ENCODE data around the gene C17orf58.
"Not testable (repeated sequence)": the region's sequence is repeated elsewhere in the genome, so short reads cannot be mapped to it uniquely, and the experiment has no call there.

C17orf58 gene

DNA sequence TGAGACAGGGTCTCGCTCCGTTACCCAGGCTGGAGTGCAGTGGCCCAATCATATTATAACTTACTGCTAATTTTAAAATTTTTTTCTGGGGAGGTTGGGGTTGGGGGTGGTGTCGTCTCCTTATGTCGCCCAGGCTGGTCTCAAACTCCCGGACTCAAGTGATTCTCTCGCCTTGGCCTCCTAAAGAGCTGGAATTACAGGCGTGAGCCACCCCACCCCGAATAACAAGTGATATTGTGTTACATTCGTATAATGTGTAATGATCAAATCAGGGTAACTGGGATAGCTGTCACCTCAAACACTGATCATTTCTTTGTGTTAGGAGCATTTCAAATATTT lies 23.0 kb upstream of the C17orf58 start:
- CTCF ChIA-PET: interaction anchor here (1.2 to 1.6 kb wide), 2 partner anchors 8 to 9 kb away, joined by 4 to 6 read pairs; no protein-coding TSS in a partner anchor
- peak overlapping the region; percentile 79 for H3K4me3 Mint-ChIP-seq
- no peak for DNase-seq
- no peaks in the 10 kb centered on the region for H3K9me3 Mint-ChIP-seq
- H3K27me3 Mint-ChIP-seq: peaks cover 34% of the 10 kb centered on the region
- H3K4me1 Mint-ChIP-seq: peaks cover 19% of the 10 kb centered on the region
- H3K27ac Mint-ChIP-seq: no peak overlapping the region
- no peaks in the 10 kb centered on the region for H3K36me3 Mint-ChIP-seq

DNA sequence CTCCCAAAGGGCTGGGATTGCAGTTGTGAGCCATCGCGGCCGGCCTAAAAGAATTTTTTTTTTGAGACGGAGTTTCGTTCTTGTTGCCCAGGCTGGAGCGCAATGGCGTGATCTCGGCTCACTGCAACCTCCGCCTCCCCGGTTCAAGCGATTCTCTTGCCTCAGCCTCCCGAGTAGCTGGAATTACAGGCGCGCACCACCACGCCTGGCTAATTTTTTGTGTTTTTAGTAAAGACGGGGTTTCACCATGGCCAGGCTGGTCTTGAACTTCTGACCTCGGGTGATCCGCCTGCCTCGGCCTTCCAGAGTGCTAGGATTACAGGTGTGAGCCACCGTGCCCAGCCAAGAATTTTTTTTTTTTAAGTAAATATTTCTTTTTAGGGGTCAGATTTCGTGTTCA lies 22.2 kb upstream of the C17orf58 start:
- Mint-ChIP-seq H3K4me1 (peaks cover 19% of the 10 kb centered on the region), H3K27me3 (peaks cover 40% of the 10 kb centered on the region)
- not testable (repeated sequence) for H3K4me3 Mint-ChIP-seq, H3K9me3 Mint-ChIP-seq, H3K27ac Mint-ChIP-seq, DNase-seq, H3K36me3 Mint-ChIP-seq
- CTCF ChIA-PET: interaction anchor here (0.6 kb wide), 1 partner anchor 445 kb away, joined by 4 read pairs; no protein-coding TSS in a partner anchor

- Mint-ChIP-seq H3K4me3 (no peak overlapping the region), H3K4me1 (peaks cover 18% of the 10 kb centered on the region), H3K9me3 (no peaks in the 10 kb centered on the region), H3K27me3 (peaks cover 50% of the 10 kb centered on the region), H3K36me3 (no peaks in the 10 kb centered on the region), H3K27ac (no peak overlapping the region)
- no peak for DNase-seq
- CTCF ChIA-PET: no interaction called here
Measured at GRCh38 chr17:68016838-68017237, 20.6 kb upstream of the C17orf58 start.

DNA sequence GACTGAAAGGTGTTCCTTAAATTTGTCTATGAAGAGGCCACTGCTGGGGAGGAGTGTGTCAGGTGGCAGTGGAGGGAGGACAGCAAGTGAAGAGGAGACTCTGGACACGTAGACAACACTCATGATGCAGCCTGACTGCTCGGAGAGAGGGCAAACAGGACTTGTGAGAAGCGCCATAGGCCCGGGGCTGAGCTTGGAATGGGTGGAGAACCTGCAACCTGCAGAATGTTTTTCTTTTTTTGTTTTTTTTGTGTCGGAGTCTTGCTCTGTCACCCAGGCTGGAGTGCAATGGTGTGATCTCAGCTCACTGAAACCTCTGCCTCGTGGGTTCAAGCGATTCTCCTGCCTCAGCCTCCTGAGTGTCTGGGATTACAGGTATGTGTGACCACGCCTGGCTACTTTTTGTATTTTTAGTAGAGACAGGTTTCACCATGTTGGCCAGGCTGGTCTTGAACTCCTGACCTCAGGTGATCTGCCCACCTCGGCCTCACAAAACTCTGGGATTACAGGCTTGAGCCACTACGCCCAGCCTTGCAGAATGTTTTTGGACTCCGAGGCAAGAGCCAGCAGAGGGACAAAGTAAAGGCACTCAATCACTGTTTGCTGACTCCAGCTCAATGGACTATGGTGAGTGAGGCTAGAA lies 18.9 kb upstream of the C17orf58 start:
- no peaks in the 10 kb centered on the region for H3K9me3 Mint-ChIP-seq
- H3K27ac Mint-ChIP-seq: no peak overlapping the region
- no peaks in the 10 kb centered on the region for H3K36me3 Mint-ChIP-seq

GRCh38 chr17:68013385-68013784 lies 17.1 kb upstream of the C17orf58 start:
- CTCF ChIA-PET: no interaction called here
- peaks cover 6% of the 10 kb centered on the region for H3K4me1 Mint-ChIP-seq
- no peak for DNase-seq
- no peak overlapping the region for H3K4me3 Mint-ChIP-seq
- H3K27me3 Mint-ChIP-seq: peaks cover 54% of the 10 kb centered on the region
- no peaks in the 10 kb centered on the region for H3K36me3 Mint-ChIP-seq
- no peak overlapping the region for H3K27ac Mint-ChIP-seq
- H3K9me3 Mint-ChIP-seq: no peaks in the 10 kb centered on the region

More for the DNA sequence above, 18.9 kb upstream of the C17orf58 start:
- Mint-ChIP-seq H3K27me3 (peaks cover 50% of the 10 kb centered on the region), H3K4me3 (no peak overlapping the region), H3K4me1 (peaks cover 14% of the 10 kb centered on the region)
- no peak for DNase-seq
- CTCF ChIA-PET: interaction anchor here (0.7 to 1.3 kb wide), 2 partner anchors 8 to 25 kb away, joined by 4 to 5 read pairs; no protein-coding TSS in a partner anchor

DNA sequence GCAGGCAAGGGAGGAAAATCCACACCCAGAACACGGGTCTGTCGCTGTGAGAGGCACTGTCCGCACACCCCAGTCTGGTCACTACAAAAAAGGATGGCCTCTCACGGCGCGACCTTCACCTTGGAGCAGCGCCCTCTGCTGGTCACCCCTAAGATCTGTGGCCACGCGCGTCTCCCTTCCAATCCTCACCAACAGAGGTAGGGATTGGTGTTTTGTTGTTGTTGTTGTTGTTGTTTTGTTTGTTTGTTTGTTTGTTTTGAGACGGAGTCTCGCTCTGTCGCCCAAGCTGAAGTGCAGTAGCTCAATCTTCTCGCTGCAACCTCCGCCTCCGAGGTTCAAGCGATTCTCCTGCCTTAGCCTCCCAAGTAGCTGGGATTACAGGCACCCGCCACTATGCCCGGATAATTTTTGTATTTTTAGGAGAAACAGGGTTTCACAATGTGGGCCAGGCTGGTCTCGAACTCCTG lies 15.0 kb upstream of the C17orf58 start:
- Mint-ChIP-seq H3K27me3 (peaks cover 53% of the 10 kb centered on the region), H3K27ac (peak overlapping the region; percentile 49), H3K4me3 (peak overlapping the region; percentile 38), H3K36me3 (no peaks in the 10 kb centered on the region), H3K4me1 (peaks cover 6% of the 10 kb centered on the region), H3K9me3 (no peaks in the 10 kb centered on the region)
- peak; percentile 73 for DNase-seq
- CTCF ChIA-PET: interaction anchor here (0.7 to 2.3 kb wide), 7 partner anchors 8 to 212 kb away, joined by 3 to 6 read pairs (median 5); partner anchors contain the start of gene C17orf58

DNA sequence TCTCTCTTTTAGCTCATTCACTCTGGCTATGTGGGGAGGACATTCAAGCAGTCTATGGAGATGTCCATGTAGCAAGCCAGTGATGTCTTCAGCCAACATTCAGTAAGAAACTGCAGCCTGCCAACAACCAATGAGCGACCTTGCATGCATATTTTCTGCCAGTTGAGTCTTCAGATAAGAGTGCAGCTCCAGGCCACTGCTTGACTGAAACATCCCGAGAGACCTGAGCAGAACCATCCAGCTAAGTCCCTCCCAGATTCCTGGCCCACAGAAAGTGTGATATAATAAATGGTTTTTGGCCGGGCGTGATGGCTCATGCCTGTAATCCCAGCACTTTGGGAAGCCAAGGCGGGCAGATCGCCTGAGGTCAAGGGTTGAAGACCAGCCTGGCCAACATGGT lies 10.5 kb upstream of the C17orf58 start:
- peaks cover 18% of the 10 kb centered on the region for H3K27me3 Mint-ChIP-seq
- CTCF ChIA-PET: interaction anchor here (1.2 kb wide), 1 partner anchor 9 kb away, joined by 4 read pairs; no protein-coding TSS in a partner anchor
- H3K36me3 Mint-ChIP-seq: no peaks in the 10 kb centered on the region
- peaks cover 6% of the 10 kb centered on the region for H3K4me1 Mint-ChIP-seq
- no peak overlapping the region for H3K4me3 Mint-ChIP-seq
- no peaks in the 10 kb centered on the region for H3K9me3 Mint-ChIP-seq
- DNase-seq: no peak
- no peak overlapping the region for H3K27ac Mint-ChIP-seq

- Mint-ChIP-seq H3K36me3 (no peaks in the 10 kb centered on the region), H3K9me3 (no peaks in the 10 kb centered on the region), H3K27me3 (peaks cover 4% of the 10 kb centered on the region), H3K27ac (no peak overlapping the region), H3K4me3 (no peak overlapping the region), H3K4me1 (no peaks in the 10 kb centered on the region)
- CTCF ChIA-PET: no interaction called here
- DNase-seq: no peak
Measured at GRCh38 chr17:68004201-68004600, 7.9 kb upstream of the C17orf58 start.

- Mint-ChIP-seq H3K27ac (no peak overlapping the region), H3K4me3 (no peak overlapping the region), H3K27me3 (peaks cover 49% of the 10 kb centered on the region), H3K36me3 (peaks cover 1% of the 10 kb centered on the region), H3K9me3 (no peaks in the 10 kb centered on the region), H3K4me1 (peaks cover 19% of the 10 kb centered on the region)
- no peak for DNase-seq
- CTCF ChIA-PET: no interaction called here
Measured at GRCh38 chr17:67999291-67999911, 3.1 kb upstream of the C17orf58 start.

DNA sequence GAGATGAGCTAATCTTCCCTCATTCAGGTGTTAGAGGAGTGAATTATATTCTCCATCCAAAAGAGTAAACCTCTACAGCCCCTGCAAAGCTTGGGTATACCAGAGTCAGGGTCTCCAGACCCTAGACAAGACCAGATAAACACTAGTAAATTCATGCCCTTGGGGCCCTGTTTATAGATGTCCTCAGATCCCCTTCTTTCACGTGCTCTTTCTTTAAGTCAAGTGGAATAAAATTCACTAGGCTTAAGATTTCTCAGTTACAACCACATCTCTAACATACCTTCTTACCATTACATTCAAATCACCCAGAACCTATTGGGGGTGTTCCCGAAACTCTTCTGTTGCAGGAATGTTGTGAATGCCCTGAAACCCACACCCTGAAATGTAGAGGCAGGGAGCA lies 2.2 kb upstream of the C17orf58 start:
- H3K27me3 Mint-ChIP-seq: peaks cover 57% of the 10 kb centered on the region
- no peak overlapping the region for H3K4me3 Mint-ChIP-seq
- CTCF ChIA-PET: interaction anchor here (1.7 kb wide), 1 partner anchor 13 kb away, joined by 5 read pairs; no protein-coding TSS in a partner anchor
- DNase-seq: no peak
- peaks cover 1% of the 10 kb centered on the region for H3K36me3 Mint-ChIP-seq
- H3K4me1 Mint-ChIP-seq: peaks cover 25% of the 10 kb centered on the region
- H3K9me3 Mint-ChIP-seq: no peaks in the 10 kb centered on the region
- peak overlapping the region; percentile 12 for H3K27ac Mint-ChIP-seq

DNA sequence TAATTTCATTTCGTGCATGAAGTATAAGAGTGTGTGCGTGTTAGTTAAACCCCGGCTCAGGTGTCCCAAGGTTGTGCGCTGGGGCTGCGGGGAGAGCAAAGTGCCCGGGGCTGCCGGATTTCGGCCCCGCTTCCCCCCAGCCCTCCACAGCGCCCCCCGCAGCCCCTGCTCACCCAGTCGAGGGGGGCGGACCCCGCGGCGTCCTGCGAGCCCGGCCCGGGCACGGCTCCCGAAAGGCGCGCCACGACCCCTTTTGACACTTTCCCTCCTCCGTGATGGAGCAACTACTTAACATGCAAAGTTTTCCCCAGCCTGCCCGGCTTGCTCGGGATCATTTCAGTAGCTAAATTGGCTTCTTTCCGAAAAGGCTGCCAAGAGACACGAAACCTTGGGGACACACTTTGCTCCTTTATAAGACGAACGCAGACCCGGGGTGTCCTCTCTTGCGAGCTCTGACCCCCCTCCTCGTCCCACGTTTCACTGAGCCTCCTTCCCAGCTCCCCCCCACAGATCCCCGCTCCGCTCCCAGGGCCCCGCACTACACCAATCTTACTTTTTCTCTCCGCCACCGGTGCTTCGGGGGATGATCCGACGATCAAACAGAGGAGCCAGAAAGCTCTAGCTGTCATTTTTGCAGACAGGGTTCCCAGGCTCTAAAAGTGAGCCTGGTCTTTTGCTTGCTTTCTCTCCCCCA lies 552 bp downstream of the C17orf58 start:
- CTCF ChIA-PET: interaction anchor here (0.8 to 1.7 kb wide), 2 partner anchors 16 to 205 kb away, joined by 3 read pairs; no protein-coding TSS in a partner anchor
- Mint-ChIP-seq H3K27ac (peak overlapping the region; percentile 2), H3K27me3 (peaks cover 67% of the 10 kb centered on the region), H3K36me3 (peaks cover 1% of the 10 kb centered on the region), H3K4me3 (peak overlapping the region; percentile 69), H3K4me1 (peaks cover 32% of the 10 kb centered on the region), H3K9me3 (no peaks in the 10 kb centered on the region)
- DNase-seq: peak; percentile 44

GRCh38 chr17:67994817-67995569 lies 1.3 kb downstream of the C17orf58 start:
- Mint-ChIP-seq H3K27me3 (peaks cover 67% of the 10 kb centered on the region), H3K36me3 (peaks cover 1% of the 10 kb centered on the region), H3K27ac (no peak overlapping the region), H3K9me3 (no peaks in the 10 kb centered on the region), H3K4me1 (peaks cover 32% of the 10 kb centered on the region), H3K4me3 (peak overlapping the region; percentile 84)
- CTCF ChIA-PET: interaction anchor here (1.7 kb wide), 1 partner anchor 205 kb away, joined by 3 read pairs; no protein-coding TSS in a partner anchor
- no peak for DNase-seq

GRCh38 chr17:67993998-67994361 lies 2.3 kb downstream of the C17orf58 start:
- Mint-ChIP-seq H3K27ac (peak overlapping the region; percentile 83), H3K9me3 (no peaks in the 10 kb centered on the region), H3K27me3 (peaks cover 64% of the 10 kb centered on the region), H3K4me3 (peak overlapping the region; percentile 84), H3K4me1 (peaks cover 32% of the 10 kb centered on the region), H3K36me3 (peaks cover 1% of the 10 kb centered on the region)
- no peak for DNase-seq
- CTCF ChIA-PET: interaction anchor here (1.2 kb wide), 1 partner anchor 130 kb away, joined by 3 read pairs; no protein-coding TSS in a partner anchor

All from activated naive CD4-positive, alpha-beta T cell treated with anti-CD3 and anti-CD28 coated beads, Interleukin-2, amount 10 ng/mL, durations not matched to agents 7 days and 5 days (primary cell).